IMR-90 (cell line): ENCODE data around the gene DHRS7. TPM values are rescaled to one million over a fixed set of nuclear protein-coding genes. Genes with fewer than 3 reads are reported as not detected.

Source experiments
- ATAC-seq: fragments of 200-7000 bp; cut with Tn5 transposase; 2 replicates; pipeline ENCODE4 v1.9.1; 2020; ENCODE audit warnings: low read depth, mild to moderate bottlenecking, moderate library complexity
- BruUV-seq: library from RNA; stranded (reverse); fragments of 400-500 nt; replicated peaks from 2 replicates; lab custom pipeline; 2021; lab: Mats Ljungman, UMichigan
- CTCF ChIA-PET: fragments of 300-600 bp; formaldehyde crosslinking; extraction: SDS; loops from one replicate; lab custom pipeline; 2021; ENCODE audit warnings: antibody characterized with exemption; lab: Yijun Ruan, JAX
- POLR2A ChIA-PET: fragments of 300-600 bp; sonication (Branson Sonifier 250); formaldehyde crosslinking; loops from one replicate; lab custom pipeline; 2022; ENCODE audit warnings: antibody characterized with exemption; ENCODE audit not compliant: unreplicated experiment; lab: Charles Lee
- DNase-seq: peaks from one replicate; pipeline ENCODE4 v3.0.0; 2013
- H2AFZ ChIP-seq: replicated peaks from 2 replicates; pipeline ENCODE3; 2013; ENCODE audit warnings: low read length, mild to moderate bottlenecking; ENCODE audit not compliant: poor library complexity
- H2AK5ac ChIP-seq: 2 replicates; pipeline ENCODE4 v1.6.1; 2013; ENCODE audit warnings: low read depth, low read length, inconsistent platforms
- H2AK9ac ChIP-seq: replicated peaks from 2 replicates; pipeline ENCODE3; 2013; ENCODE audit warnings: mild to moderate bottlenecking, low read depth, low read length, moderate library complexity; ENCODE audit not compliant: poor library complexity
- H2BK120ac ChIP-seq: 2 replicates; pipeline ENCODE4 v1.6.1; 2013; ENCODE audit warnings: low read depth, low read length, inconsistent platforms
- H2BK15ac ChIP-seq: 3 replicates; pipeline ENCODE4 v1.6.1; 2013; ENCODE audit warnings: low read depth, low read length, inconsistent platforms
- H2BK20ac ChIP-seq: 2 replicates; pipeline ENCODE4 v1.6.1; 2013; ENCODE audit warnings: low read depth, mild to moderate bottlenecking, inconsistent platforms, low read length, moderate library complexity
- H2BK5ac ChIP-seq: 2 replicates; pipeline ENCODE4 v1.6.1; 2013; ENCODE audit warnings: mild to moderate bottlenecking, low read depth, low read length, inconsistent platforms; ENCODE audit not compliant: poor library complexity, severe bottlenecking
- H3K14ac ChIP-seq: replicated peaks from 2 replicates; pipeline ENCODE4 v1.6.1; 2013; ENCODE audit warnings: low read depth, low read length, inconsistent platforms
- H3K18ac ChIP-seq: 2 replicates; pipeline ENCODE4 v1.6.1; 2013; ENCODE audit warnings: low read depth, low read length, control low read depth
- H3K23ac ChIP-seq: 2 replicates; pipeline ENCODE4 v1.6.1; 2013; ENCODE audit warnings: low read depth, low read length, inconsistent platforms
- H3K27ac ChIP-seq: 2 replicates; pipeline ENCODE4 v1.5.1; 2013; ENCODE audit warnings: mild to moderate bottlenecking, control low read depth, low read length; ENCODE audit not compliant: insufficient read depth
- H3K27me3 ChIP-seq: 2 replicates; pipeline ENCODE4 v1.6.1; 2013; ENCODE audit warnings: low read length; ENCODE audit not compliant: control insufficient read depth, insufficient read depth
- H3K36me3 ChIP-seq: 2 replicates; pipeline ENCODE4 v1.6.1; 2013; ENCODE audit warnings: low read length, mixed read lengths; ENCODE audit not compliant: control insufficient read depth, insufficient read depth
- H3K4ac ChIP-seq: 2 replicates; pipeline ENCODE4 v1.6.1; 2013; ENCODE audit warnings: low read depth, low read length, inconsistent platforms
- H3K4me1 ChIP-seq: 2 replicates; pipeline ENCODE4 v1.6.1; 2013; ENCODE audit warnings: low read length, mixed read lengths; ENCODE audit not compliant: control insufficient read depth, insufficient read depth
- H3K4me2 ChIP-seq: 2 replicates; pipeline ENCODE4 v1.6.1; 2013; ENCODE audit warnings: low read depth, mild to moderate bottlenecking, control low read depth, low read length, moderate library complexity
- H3K4me3 ChIP-seq: 2 replicates; pipeline ENCODE4 v1.5.1; 2013; ENCODE audit warnings: low read depth, mild to moderate bottlenecking, control low read depth, low read length, moderate library complexity; ENCODE audit not compliant: insufficient read depth
- H3K56ac ChIP-seq: 2 replicates; pipeline ENCODE4 v1.6.1; 2013; ENCODE audit warnings: low read length, inconsistent platforms; ENCODE audit not compliant: insufficient read depth; ENCODE audit errors: extremely low read depth
- H3K79me1 ChIP-seq, 2 experiments: 2 replicates each; pipeline ENCODE4 v1.6.1; 2013; ENCODE audit warnings: low read length in 2 of 2, inconsistent platforms in 1 of 2, low read depth in 1 of 2
- H3K9ac ChIP-seq: 2 replicates; pipeline ENCODE4 v1.6.1; 2013; ENCODE audit warnings: low read depth, low read length, control low read depth
- H3K9me1 ChIP-seq: 2 replicates; pipeline ENCODE4 v1.6.1; 2013; ENCODE audit warnings: low read length, inconsistent platforms; ENCODE audit not compliant: insufficient read depth
- H3K9me3 ChIP-seq: 2 replicates; pipeline ENCODE4 v1.6.1; 2013; ENCODE audit warnings: low read length; ENCODE audit not compliant: control insufficient read depth, insufficient read depth
- H4K20me1 ChIP-seq: 2 replicates; pipeline ENCODE4 v1.6.1; 2013; ENCODE audit warnings: low read length, inconsistent platforms; ENCODE audit not compliant: insufficient read depth
- H4K5ac ChIP-seq: 2 replicates; pipeline ENCODE4 v1.6.1; 2013; ENCODE audit warnings: mild to moderate bottlenecking, low read depth, low read length, control low read depth
- H4K8ac ChIP-seq, 2 experiments: 2 replicates each; pipeline ENCODE4 v1.6.1; 2013; ENCODE audit warnings: low read depth in 2 of 2, low read length in 2 of 2, control low read depth in 1 of 2, inconsistent platforms in 1 of 2
- H4K91ac ChIP-seq: 2 replicates; pipeline ENCODE4 v1.6.1; 2013; ENCODE audit warnings: low read depth, low read length, inconsistent platforms; ENCODE audit not compliant: insufficient read depth
- CEBPB ChIP-seq: IDR thresholded peaks from 2 replicates; pipeline ENCODE4 v1.6.1; 2012; ENCODE audit warnings: low read depth, low read length, improper control_type of control experiment
- CHD1 ChIP-seq: IDR thresholded peaks from 2 replicates; pipeline ENCODE4 v1.6.1; 2012; ENCODE audit warnings: low read depth, low read length, improper control_type of control experiment
- WGBS, 2 experiments: methylation state at CpG; one replicate each; pipeline versions ENCODE4 v1.1.5 to v1.1.7; 2013; ENCODE audit warnings: missing lambda C conversion rate in 2 of 2; ENCODE audit not compliant: insufficient read length in 1 of 2; ENCODE audit errors: extremely low coverage in 2 of 2; 5-methylcytosine and 5-hydroxymethylcytosine counted together
- dilution Hi-C: fragments of 300-500 bp; cut with HindIII; formaldehyde crosslinking; loops from one replicate; pipeline ENCODE4 v1.14.3; 2018; ENCODE audit warnings: low sequenced_read_pairs; ENCODE audit not compliant: unreplicated experiment
- in situ Hi-C: fragments of 300-500 bp; cut with MboI; formaldehyde crosslinking; loops from 3 replicates; pipeline ENCODE4 v1.14.3; 2019; ENCODE audit warnings: low sequenced_read_pairs, inconsistent platforms, mixed read lengths
- intact Hi-C: fragments of 100-400 bp; cut with micrococcal nuclease; formaldehyde crosslinking; loops from 2 replicates; pipeline ENCODE4 v1.10.0; 2022
- polyA plus RNA-seq, 3 experiments: library from polyadenylated mRNA; depleted of rRNA; stranded (reverse); fragments of >200 nt; gene quantifications; 2 replicates each; pipeline ENCODE4 v1.2.3, GENCODE V29; 2012; ENCODE audit warnings: low replicate concordance in 1 of 3
- total RNA-seq: library from RNA; depleted of rRNA; stranded (reverse); fragments of >200 nt; gene quantifications from 2 replicates; pipeline ENCODE4 v1.2.3, GENCODE V29; 2012

Gene DHRS7
- total and polyA plus RNA-seq, 2 of the 4 experiments (the other 2 are of a cell fraction), result 30.3 to 50.2 TPM

- peak overlapping the region; percentile 68 for H3K14ac ChIP-seq
Observed at GRCh38 chr14:60164404-60164711, 840 bp downstream of the DHRS7 start.

More at GRCh38 chr14:60164404-60164711, 840 bp downstream of the DHRS7 start:
- H2AFZ ChIP-seq, result peak overlapping the region; percentile 98
- H2BK120ac ChIP-seq, result no peak overlapping the region
- no peak for ATAC-seq
- peak overlapping the region; percentile 87 for H3K9ac ChIP-seq
- peak overlapping the region; percentile 46 to 72; a peak in 3 of 4 replicates for H4K8ac ChIP-seq
- H3K56ac ChIP-seq, result peak overlapping the region; percentile 71
- peak overlapping the region; percentile 61 for H3K18ac ChIP-seq
- peak overlapping the region; percentile 60; the same call in 1 of the 2 replicates for H4K91ac ChIP-seq
- TF ChIP-seq CHD1 (no peak), CEBPB (peak; percentile 75)
- H3K4me1 ChIP-seq, result peaks cover 6% of the 10 kb centered on the region
- H3K79me1 ChIP-seq, result peaks cover 12 to 31% of the 10 kb centered on the region in 2 experiments
- DNase-seq, result no peak
- dilution Hi-C loops (no loop called here), intact Hi-C loops (no loop called here), in situ Hi-C loops (loop anchor here (5.0 kb wide), 1 partner anchor 72 kb away; the partner anchor contains the start of gene PCNX4)
- H3K4me3 ChIP-seq, result peak overlapping the region; percentile 98
- ChIA-PET POLR2A (no interaction called here), CTCF (interaction anchor here (0.9 kb wide), 1 partner anchor 102 kb away, joined by 7 read pairs; no protein-coding TSS in a partner anchor)
- peak overlapping the region; percentile 83 for H3K4me2 ChIP-seq
- H3K9me3 ChIP-seq, result no peaks in the 10 kb centered on the region
- no peak overlapping the region for H2AK9ac ChIP-seq
- BruUV-seq, result no TSS peak
- WGBS, 2 experiments, result 0% methylated on average over 1 of the region's 5 CpGs; no CpG with 5 or more reads in 1 of the 2 experiments
- H2AK5ac ChIP-seq, result no peak overlapping the region
- H3K9me1 ChIP-seq, result peaks cover 5% of the 10 kb centered on the region; the same call in 1 of the 2 replicates
- peak overlapping the region; percentile 66; the same call in 1 of the 2 replicates for H4K5ac ChIP-seq
- H3K36me3 ChIP-seq, result peaks cover 3% of the 10 kb centered on the region; the same call in 1 of the 2 replicates
- no peaks in the 10 kb centered on the region for H3K27me3 ChIP-seq
- peak overlapping the region; percentile 49 for H3K23ac ChIP-seq
- peak overlapping the region; percentile 84 for H2BK5ac ChIP-seq
- H4K20me1 ChIP-seq, result no peaks in the 10 kb centered on the region
- H3K4ac ChIP-seq, result peak overlapping the region; percentile 43
- peak overlapping the region; percentile 82 for H3K27ac ChIP-seq
- H2BK20ac ChIP-seq, result no peak overlapping the region
- no peak overlapping the region for H2BK15ac ChIP-seq
